ENCODE results near the gene ATP2B2.

The ATP2B2 gene

GRCh38 chr3:10551139-10551538, 45.8 kb upstream of the ATP2B2 start:
- H3K4me1 ChIP-seq (ENCODE audit: insufficient read depth, low read length), result peaks cover 41% of the 10 kb centered on the region
- H4K20me1 ChIP-seq (ENCODE audit: insufficient read depth, low read length), result no peaks in the 10 kb centered on the region
- H3K79me2 ChIP-seq (ENCODE audit: insufficient read depth, low read length), result no peaks in the 10 kb centered on the region
- no peaks in the 10 kb centered on the region for H3K9me3 ChIP-seq (ENCODE audit: insufficient read depth, low read length, severe bottlenecking)
- H3K9ac ChIP-seq (ENCODE audit: low read depth, low read length), result no peak overlapping the region
- ATAC-seq (ENCODE audit: insufficient read depth, low read depth) (no peak), DNase-seq (no peak)
- no peak overlapping the region for H3K4me3 ChIP-seq (ENCODE audit: low read depth in 1 of 2, low read length in 2 of 2)
- H3K36me3 ChIP-seq (ENCODE audit: insufficient read depth, low read length), result no peaks in the 10 kb centered on the region
- H2AFZ ChIP-seq (ENCODE audit: low read depth, low read length), result no peak overlapping the region
- H3K4me2 ChIP-seq (ENCODE audit: insufficient read depth, low read length), result no peak overlapping the region
- peaks cover 6% of the 10 kb centered on the region for H3K27me3 ChIP-seq (ENCODE audit: insufficient read depth, low read length, poor library complexity)
- TF ChIP-seq, protein P1, sequence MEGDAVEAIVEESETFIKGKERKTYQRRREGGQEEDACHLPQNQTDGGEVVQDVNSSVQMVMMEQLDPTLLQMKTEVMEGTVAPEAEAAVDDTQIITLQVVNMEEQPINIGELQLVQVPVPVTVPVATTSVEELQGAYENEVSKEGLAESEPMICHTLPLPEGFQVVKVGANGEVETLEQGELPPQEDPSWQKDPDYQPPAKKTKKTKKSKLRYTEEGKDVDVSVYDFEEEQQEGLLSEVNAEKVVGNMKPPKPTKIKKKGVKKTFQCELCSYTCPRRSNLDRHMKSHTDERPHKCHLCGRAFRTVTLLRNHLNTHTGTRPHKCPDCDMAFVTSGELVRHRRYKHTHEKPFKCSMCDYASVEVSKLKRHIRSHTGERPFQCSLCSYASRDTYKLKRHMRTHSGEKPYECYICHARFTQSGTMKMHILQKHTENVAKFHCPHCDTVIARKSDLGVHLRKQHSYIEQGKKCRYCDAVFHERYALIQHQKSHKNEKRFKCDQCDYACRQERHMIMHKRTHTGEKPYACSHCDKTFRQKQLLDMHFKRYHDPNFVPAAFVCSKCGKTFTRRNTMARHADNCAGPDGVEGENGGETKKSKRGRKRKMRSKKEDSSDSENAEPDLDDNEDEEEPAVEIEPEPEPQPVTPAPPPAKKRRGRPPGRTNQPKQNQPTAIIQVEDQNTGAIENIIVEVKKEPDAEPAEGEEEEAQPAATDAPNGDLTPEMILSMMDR (IDR thresholded peaks at IDR 0.05; ENCODE audit: borderline replicate concordance, extremely low read depth, low read length, poor library complexity, severe bottlenecking), result no peak
- TF ChIP-seq EZH2 (IDR thresholded peaks at IDR 0.05; ENCODE audit: borderline replicate concordance, low read depth, low read length, severe bottlenecking), result no peak
- no peak overlapping the region; the same call in 1 of the 2 replicates for H3K27ac ChIP-seq (ENCODE audit: low read length)

DNA sequence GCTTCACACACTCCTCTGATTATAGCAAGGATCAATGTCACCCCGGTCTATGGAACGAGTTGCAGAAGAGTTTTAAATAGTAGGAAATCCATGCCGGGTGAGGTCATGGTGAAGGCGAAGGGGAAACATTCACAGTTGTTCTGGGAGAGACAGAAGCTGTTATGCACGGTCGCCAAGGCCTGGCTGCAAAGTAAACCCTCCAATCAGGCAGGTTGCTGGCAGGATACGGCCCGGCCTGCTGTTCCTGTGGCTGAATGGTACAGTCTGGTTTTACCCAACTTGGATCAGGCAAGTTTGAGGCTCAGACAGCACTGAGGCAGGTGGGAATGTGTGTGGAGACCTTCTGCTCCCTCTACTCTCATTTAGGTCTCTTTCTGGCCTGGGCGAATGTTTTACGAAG, 45.3 kb upstream of the ATP2B2 start:
- no peak overlapping the region for H2AFZ ChIP-seq (ENCODE audit: low read depth, low read length)
- no peak overlapping the region for H3K4me2 ChIP-seq (ENCODE audit: insufficient read depth, low read length)

GRCh38 chr3:10549617-10550230, 44.3 kb upstream of the ATP2B2 start:
- H3K4me2 ChIP-seq (ENCODE audit: insufficient read depth, low read length), result no peak overlapping the region
- H3K79me2 ChIP-seq (ENCODE audit: insufficient read depth, low read length), result no peaks in the 10 kb centered on the region
- H4K20me1 ChIP-seq (ENCODE audit: insufficient read depth, low read length), result no peaks in the 10 kb centered on the region
- no peak for DNase-seq
- no peak for ATAC-seq (ENCODE audit: insufficient read depth, low read depth)
- TF ChIP-seq, protein P1 (IDR thresholded peaks at IDR 0.05; ENCODE audit: borderline replicate concordance, extremely low read depth, low read length, poor library complexity, severe bottlenecking), result no peak
- TF ChIP-seq EZH2 (IDR thresholded peaks at IDR 0.05; ENCODE audit: borderline replicate concordance, low read depth, low read length, severe bottlenecking), result no peak
- H3K9ac ChIP-seq (ENCODE audit: low read depth, low read length), result no peak overlapping the region
- H3K9me3 ChIP-seq (ENCODE audit: insufficient read depth, low read length, severe bottlenecking), result no peaks in the 10 kb centered on the region
- no peak overlapping the region for H3K4me3 ChIP-seq (ENCODE audit: low read depth in 1 of 2, low read length in 2 of 2)
- H2AFZ ChIP-seq (ENCODE audit: low read depth, low read length), result no peak overlapping the region
- H3K27ac ChIP-seq (ENCODE audit: low read length), result no peak overlapping the region
- H3K4me1 ChIP-seq (ENCODE audit: insufficient read depth, low read length), result peaks cover 41% of the 10 kb centered on the region
- H3K27me3 ChIP-seq (ENCODE audit: insufficient read depth, low read length, poor library complexity), result peaks cover 6% of the 10 kb centered on the region
- H3K36me3 ChIP-seq (ENCODE audit: insufficient read depth, low read length), result no peaks in the 10 kb centered on the region

More for the DNA sequence above, 45.3 kb upstream of the ATP2B2 start:
- Histone ChIP-seq H3K27ac (ENCODE audit: low read length) (no peak overlapping the region), H4K20me1 (ENCODE audit: insufficient read depth, low read length) (no peaks in the 10 kb centered on the region), H3K9ac (ENCODE audit: low read depth, low read length) (no peak overlapping the region), H3K27me3 (ENCODE audit: insufficient read depth, low read length, poor library complexity) (peaks cover 6% of the 10 kb centered on the region), H3K36me3 (ENCODE audit: insufficient read depth, low read length) (no peaks in the 10 kb centered on the region), H3K9me3 (ENCODE audit: insufficient read depth, low read length, severe bottlenecking) (no peaks in the 10 kb centered on the region), H3K4me3 (ENCODE audit: low read depth in 1 of 2, low read length in 2 of 2) (no peak overlapping the region), H3K4me1 (ENCODE audit: insufficient read depth, low read length) (peaks cover 41% of the 10 kb centered on the region), H3K79me2 (ENCODE audit: insufficient read depth, low read length) (no peaks in the 10 kb centered on the region)
- ATAC-seq (ENCODE audit: insufficient read depth, low read depth), result no peak
- TF ChIP-seq, protein P1 (IDR thresholded peaks at IDR 0.05; ENCODE audit: borderline replicate concordance, extremely low read depth, low read length, poor library complexity, severe bottlenecking), result no peak
- TF ChIP-seq EZH2 (IDR thresholded peaks at IDR 0.05; ENCODE audit: borderline replicate concordance, low read depth, low read length, severe bottlenecking), result no peak
- DNase-seq, result no peak
